GM18498 (cell line): ENCODE results near the gene SNX3.
"Not testable (repeated sequence)": the region's sequence is repeated elsewhere in the genome, so short reads cannot be mapped to it uniquely, and the experiment has no call there.

Source experiments
- ATAC-seq: cut with Tn5 transposase; IDR thresholded peaks from one replicate; pipeline ENCODE4 v1.9.1; 2021; ENCODE audit warnings: mild to moderate bottlenecking, moderate library complexity; ENCODE audit not compliant: unreplicated experiment

SNX3 gene

GRCh38 chr6:108260809-108261569 is at the start of gene SNX3:
TSS of gene SNX3 (minus strand) at chr6:108261040. CDS start at chr6:108260921, 119 bp downstream.
- peak; percentile 87 for ATAC-seq

- no peak for ATAC-seq
Measured at GRCh38 chr6:108309844-108310243, 49.0 kb upstream of the SNX3 start.

GRCh38 chr6:108308641-108309040 is 47.8 kb upstream of the SNX3 start:
- ATAC-seq = not testable (repeated sequence)

- ATAC-seq = no peak
Measured at GRCh38 chr6:108304646-108305045, 43.8 kb upstream of the SNX3 start.

GRCh38 chr6:108302386-108302785 is 41.5 kb upstream of the SNX3 start:
- no peak for ATAC-seq

GRCh38 chr6:108295676-108296075 is 34.8 kb upstream of the SNX3 start:
- ATAC-seq = no peak

GRCh38 chr6:108294727-108295625 is 34.1 kb upstream of the SNX3 start, which contains the start of gene AFG1L:
TSS of gene AFG1L (plus strand) at chr6:108295054. CDS start at chr6:108295080, 26 bp downstream.
- ATAC-seq = peak; percentile 90

GRCh38 chr6:108294297-108294726 is 33.5 kb upstream of the SNX3 start:
- ATAC-seq = peak; percentile 28

GRCh38 chr6:108293527-108294296 is 32.9 kb upstream of the SNX3 start:
- ATAC-seq = no peak

GRCh38 chr6:108292561-108292960 is 31.7 kb upstream of the SNX3 start:
- ATAC-seq = not testable (repeated sequence)

- no peak for ATAC-seq
Measured at GRCh38 chr6:108291091-108291490, 30.3 kb upstream of the SNX3 start.

GRCh38 chr6:108288742-108289141 is 27.9 kb upstream of the SNX3 start:
- no peak for ATAC-seq

- ATAC-seq = no peak
Measured at GRCh38 chr6:108287373-108287772, 26.5 kb upstream of the SNX3 start.

- ATAC-seq = no peak
Measured at GRCh38 chr6:108286366-108286765, 25.5 kb upstream of the SNX3 start.

GRCh38 chr6:108285381-108285780 is 24.5 kb upstream of the SNX3 start:
- ATAC-seq = no peak

- ATAC-seq = no peak
Measured at GRCh38 chr6:108277831-108278230, 17.0 kb upstream of the SNX3 start.

GRCh38 chr6:108277295-108277694 is 16.5 kb upstream of the SNX3 start:
- no peak for ATAC-seq

- no peak for ATAC-seq
Measured at GRCh38 chr6:108275976-108276375, 15.1 kb upstream of the SNX3 start.

- no peak for ATAC-seq
Measured at GRCh38 chr6:108274546-108274945, 13.7 kb upstream of the SNX3 start.

GRCh38 chr6:108269955-108270354 is 9.1 kb upstream of the SNX3 start:
- not testable (repeated sequence) for ATAC-seq

- no peak for ATAC-seq
Measured at GRCh38 chr6:108268845-108269244, 8.0 kb upstream of the SNX3 start.
